GM18868 (cell line): ENCODE results near the gene PSORS1C2.
"Not testable (repeated sequence)": the region's sequence is repeated elsewhere in the genome, so short reads cannot be mapped to it uniquely, and the experiment has no call there.

Experiments
- ATAC-seq: cut with Tn5 transposase; IDR thresholded peaks from one replicate; pipeline ENCODE4 v1.9.1; 2021; ENCODE audit warnings: mild to moderate bottlenecking, moderate library complexity; ENCODE audit not compliant: unreplicated experiment

PSORS1C2 gene

DNA sequence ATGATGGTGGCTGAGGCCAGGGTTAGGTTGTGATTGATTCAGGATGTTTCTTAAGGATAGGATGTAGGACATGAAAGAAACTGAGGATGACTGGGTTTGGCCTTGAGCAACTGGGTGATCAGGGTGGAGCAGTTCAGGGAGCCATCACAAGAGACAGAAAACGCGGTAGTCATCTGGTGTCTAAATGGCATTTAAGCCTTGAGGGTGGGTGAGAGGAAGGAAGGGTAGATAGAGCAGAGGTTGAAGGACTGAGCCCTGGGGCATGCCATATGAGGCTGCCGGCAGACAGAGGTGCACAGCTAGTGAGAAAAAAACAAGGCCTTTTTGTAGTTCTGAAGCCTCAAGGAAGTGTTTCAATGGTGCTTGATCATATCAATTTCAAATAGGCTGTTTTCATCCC is 29.7 kb upstream of the PSORS1C2 start:
- ATAC-seq, result no peak

DNA sequence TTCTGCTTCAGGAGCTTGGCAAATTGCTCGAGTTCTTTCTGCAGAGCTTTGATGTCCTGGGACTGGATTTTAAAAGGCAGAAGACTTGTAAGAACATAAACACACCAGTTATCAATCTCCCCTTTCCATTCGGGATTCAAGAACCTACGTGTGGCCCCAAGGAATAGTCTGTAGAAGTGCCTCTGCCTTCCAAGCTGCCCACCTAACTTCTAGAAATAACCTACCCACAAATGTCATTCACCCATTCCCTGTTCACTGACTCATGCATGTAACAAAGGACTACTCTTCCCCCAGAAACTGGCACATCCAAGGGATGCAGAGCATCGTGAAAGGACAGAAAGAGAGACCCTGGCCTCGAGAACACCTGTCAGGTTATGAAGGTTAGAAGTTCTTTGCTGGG is 27.1 kb upstream of the PSORS1C2 start:
- ATAC-seq, result no peak

DNA sequence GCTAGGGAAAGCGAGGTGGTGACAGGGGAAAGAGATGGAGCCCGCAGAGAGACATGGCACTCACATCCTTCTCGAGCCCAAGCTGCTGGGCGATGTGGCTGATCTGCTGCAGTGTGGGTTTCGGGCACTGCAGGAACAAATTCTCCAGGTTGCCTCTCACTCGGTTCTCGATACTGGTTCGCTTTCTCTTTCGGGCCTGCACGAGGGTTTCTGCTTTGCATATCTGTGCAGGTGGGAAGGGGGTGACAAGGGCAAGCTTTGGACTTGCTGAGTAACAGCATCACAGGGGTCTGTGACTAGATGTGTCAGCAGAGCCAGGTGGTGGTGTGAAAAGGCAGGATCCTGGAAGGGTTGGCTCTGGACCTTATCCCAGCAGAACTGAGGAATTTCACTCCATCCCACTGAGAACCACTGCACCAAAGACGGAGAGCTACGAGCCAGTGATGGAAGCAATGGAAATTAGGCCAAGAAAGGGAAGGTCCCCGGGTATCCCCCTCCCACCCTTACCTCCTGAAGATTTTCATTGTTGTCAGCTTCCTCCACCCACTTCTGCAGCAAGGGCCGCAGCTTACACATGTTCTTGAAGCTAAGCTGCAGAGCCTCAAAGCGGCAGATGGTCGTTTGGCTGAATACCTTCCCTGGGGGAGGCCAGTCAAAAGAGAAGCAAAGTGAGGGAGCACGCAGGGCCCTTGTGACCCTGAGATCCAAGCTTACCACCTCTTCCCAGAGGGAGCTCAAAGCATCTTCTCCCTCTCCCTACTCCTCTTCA is 26.4 kb upstream of the PSORS1C2 start:
- peak; percentile 79 for ATAC-seq

DNA sequence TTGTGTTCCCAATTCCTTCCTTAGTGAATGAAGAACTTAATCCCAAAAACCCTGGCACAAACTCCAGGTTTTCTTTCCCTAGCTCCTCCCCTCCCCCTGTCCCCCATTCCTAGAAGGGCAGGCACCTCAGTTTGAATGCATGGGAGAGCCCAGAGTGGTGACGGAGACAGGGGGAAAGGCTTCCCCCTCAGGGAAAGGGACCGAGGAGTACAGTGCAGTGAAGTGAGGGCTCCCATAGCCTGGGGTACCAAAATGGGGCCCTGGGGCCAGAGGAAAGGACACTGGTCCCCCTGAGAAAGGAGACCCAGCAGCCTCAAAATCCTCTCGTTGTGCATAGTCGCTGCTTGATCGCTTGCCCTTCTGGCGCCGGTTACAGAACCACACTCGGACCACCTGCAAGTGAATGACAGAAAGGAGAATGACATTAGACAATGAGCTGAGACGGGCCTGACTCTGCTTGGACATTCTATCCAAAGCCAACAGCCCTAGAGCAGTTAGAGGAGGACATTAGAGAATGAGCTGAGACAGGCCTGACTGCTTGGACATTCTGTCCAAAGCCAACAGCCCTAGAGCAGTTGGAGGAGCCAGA is 25.7 kb upstream of the PSORS1C2 start:
- not testable (repeated sequence) for ATAC-seq

DNA sequence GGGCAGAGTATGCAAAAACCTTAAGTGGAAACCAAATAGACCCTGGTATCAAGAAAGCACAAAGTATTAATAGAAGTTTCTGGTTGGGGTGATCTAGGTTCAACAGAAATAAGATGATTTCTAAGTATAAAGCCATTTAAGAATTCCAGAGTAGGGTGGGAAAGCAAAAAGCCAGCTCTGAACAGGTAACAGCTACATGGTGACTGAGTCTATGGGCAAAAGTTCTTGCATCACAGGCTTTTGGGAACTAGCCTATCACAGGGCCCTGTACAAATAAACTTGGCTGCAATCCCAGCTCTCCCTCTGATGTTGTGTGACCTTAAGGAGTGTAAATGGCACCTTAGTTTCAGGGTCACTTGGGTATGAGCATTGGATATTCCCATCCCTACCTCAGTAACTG is 25.1 kb upstream of the PSORS1C2 start:
- no peak for ATAC-seq

DNA sequence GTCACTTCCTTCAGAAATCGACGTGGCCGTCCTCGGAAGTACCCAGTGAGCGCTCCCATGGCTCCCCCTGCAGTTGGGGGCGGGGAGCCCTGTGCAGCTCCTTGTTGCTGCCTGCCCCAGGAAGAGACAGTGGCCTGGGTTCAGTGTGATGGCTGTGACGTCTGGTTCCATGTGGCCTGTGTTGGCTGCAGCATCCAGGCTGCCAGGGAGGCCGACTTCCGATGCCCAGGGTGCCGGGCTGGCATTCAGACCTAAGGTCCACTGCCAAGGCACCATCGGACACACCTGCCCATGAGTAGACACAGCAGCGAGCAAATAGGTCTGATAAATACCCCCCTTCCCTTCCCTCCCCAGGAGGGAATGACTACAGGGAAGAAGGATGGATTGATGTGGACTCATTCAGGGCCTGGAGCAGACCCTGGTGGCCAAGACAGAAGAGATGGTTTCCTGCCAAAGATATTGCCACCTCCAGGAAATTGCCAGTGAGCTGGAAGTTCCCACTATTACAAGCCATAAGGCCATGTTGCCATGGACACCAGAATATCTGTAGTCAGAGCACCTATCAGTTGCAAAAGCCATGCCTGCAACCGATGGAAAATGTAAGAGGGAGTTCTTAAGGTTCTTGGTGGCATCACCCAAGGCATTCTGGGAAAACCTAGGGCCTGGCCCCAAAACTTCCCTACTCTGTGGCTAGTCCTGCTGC is 23.7 kb upstream of the PSORS1C2 start:
- ATAC-seq, result no peak

DNA sequence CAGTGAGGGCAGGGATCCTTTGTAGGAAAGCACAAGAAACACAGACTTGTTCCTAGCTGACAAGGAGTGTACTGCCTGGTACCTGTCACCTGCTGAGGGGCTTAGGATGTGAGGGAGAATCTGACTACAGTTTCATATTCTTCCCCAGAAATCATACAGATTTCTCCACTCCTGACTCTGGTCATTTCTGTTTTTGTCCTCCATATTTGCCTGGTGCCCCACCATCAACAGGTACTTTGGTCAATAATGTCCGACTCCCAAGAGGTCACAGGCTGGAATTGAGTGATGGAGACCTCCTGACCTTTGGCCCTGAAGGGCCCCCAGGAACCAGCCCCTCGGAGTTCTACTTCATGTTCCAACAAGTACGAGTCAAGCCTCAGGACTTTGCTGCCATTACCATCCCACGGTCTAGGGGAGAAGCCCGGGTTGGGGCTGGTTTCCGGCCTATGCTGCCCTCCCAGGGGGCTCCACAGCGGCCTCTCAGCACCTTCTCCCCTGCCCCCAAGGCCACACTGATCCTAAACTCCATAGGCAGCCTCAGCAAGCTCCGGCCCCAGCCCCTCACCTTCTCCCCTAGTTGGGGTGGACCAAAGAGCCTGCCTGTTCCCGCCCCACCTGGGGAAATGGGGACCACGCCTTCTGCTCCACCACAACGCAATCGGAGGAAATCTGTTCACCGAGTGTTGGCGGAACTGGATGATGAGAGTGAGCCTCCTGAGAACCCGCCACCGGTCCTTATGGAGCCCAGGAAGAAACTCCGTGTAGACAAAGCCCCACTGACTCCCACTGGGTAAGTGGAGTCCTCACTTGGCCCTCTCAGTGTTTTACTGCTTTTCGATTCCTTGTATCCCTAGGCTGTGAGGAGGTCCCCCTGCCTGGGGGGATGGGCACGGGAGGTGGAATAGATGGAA is 22.6 kb upstream of the PSORS1C2 start:
- no peak for ATAC-seq

DNA sequence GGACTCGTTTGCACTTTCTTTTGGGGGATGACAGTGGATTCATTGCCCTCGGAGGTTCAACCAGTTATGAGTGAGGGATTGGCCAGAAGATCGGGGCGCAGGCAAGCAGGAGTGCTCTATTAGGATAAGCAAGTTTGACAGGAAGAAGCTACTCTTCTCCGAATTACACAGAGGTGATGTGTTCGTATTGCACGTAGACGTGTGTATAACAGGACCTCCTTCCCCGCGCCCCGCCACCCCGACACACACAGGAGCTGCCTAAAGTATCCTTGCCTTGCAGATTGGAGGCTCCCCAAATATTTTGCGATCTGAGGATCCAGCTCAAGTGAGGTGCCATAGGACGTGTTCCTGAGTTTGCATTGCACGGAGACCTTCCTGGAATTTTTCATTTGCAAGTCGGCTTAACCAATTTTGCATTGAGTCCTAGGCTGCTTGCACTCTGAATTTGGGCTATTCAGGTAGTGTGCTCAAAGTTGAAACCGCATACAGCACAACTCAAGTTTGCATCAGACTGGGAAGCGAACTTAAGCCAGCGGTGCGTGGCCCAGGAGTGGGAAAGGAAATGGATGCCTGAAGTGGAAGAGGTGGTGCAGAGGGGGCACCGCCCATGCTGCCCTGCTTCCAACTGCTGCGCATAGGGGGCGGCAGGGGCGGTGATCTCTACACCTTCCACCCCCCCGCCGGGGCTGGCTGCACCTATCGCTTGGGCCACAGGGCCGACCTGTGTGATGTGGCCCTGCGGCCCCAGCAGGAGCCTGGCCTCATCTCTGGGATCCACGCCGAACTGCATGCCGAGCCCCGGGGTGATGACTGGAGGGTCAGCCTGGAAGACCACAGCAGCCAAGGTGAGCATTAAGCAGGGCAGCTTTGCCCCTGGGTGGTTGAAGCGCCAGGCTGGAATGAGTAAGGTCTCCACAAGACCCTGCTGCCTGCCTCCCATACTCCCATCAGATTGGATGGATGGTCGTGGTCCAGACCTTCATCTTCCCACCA is 20.3 kb upstream of the PSORS1C2 start:
- no peak for ATAC-seq

DNA sequence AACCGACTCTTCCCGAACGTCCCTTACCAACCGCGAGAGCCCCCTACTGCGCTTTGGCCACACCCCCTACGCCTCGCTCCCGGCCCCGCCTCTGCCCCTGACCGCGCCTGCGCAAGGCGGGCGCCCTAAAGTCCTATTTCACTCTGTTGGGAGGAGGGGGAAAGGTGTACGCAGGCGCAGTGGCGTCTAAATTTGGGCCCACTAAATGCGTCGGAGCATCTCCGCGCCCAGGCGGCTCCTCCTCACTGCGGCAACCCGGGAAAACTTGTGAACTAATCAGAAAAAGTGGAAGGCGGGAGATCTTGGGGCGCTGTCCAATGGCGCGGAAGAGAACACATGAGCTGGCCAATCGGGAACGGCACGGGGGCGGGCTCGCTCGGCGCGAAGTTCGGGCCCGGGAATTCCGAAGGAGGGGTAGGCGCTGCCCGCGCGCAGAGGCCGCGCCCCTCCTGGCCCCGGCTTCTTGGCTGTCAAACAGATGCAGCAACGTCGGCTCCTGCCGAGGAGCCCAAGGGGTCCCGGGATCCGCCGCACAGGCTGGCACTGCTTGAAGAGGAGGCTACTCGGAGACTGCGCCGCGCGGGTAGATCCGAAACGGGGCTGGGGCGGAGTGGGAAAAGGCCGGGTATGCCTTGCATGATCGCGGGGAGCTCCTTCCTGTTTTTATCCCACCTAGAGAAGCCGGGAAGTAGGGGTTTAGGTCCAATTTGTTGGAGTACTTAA is 19.4 kb upstream of the PSORS1C2 start, which contains the start of gene TCF19:
TSS of gene TCF19 (plus strand) at position 450 of the 723 bp plus-strand sequence. CDS start 881 bp downstream, outside the sequence.
- ATAC-seq, result peak; percentile 85

DNA sequence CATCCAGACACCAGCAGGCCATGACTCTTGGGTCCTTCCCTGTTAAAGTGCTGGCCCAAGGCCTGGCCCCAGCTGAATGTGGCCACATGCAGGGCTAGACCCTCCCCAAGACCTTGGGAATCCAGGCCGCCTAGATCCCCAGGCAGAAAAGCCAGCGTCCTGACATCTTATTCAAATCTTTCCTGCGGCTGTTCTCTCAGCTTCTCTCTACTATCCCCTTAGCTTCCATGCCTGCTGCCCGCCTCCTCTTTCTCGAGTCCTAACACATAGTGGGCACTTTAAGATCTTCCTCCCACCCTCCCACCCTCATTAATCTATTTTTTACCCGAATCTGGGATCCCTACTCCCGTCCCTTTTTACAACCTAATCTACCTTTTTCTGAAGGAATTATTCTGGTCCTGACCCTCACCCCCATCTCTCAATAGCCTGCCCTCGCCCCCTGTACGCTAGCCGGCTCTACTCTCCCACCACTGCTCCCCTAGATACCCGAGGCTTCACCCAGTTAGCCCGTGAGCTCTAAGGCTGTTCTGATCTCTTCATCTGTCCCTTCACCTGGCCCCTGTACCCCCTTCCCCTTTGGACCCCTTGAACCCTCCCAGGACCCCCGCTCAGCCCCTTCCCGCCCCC is 18.8 kb upstream of the PSORS1C2 start, which contains the start of gene CCHCR1:
TSS of gene CCHCR1 (minus strand) at position 290 of the 627 bp plus-strand sequence. CDS start at position 88, 202 bp downstream.
- ATAC-seq, result no peak

DNA sequence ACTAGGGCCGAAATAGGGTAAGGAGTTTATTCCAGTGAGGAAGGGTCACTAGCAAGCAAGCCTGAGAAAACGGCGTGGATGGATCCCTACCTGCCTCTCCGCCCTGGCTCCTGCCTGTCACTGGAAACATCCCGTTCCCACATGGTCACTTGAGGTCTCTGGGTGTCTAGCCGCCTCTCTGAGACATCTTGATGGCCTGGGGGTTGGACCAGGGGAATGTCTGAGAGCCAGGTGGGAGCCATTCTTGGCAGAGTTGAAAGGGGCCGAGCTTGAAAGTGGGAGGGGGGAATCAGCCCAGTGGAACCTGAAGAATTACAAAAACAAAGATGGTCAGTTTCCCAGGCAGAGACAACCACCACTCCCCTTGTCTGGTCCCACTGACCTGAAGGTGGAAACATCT is 17.8 kb upstream of the PSORS1C2 start:
- no peak for ATAC-seq

DNA sequence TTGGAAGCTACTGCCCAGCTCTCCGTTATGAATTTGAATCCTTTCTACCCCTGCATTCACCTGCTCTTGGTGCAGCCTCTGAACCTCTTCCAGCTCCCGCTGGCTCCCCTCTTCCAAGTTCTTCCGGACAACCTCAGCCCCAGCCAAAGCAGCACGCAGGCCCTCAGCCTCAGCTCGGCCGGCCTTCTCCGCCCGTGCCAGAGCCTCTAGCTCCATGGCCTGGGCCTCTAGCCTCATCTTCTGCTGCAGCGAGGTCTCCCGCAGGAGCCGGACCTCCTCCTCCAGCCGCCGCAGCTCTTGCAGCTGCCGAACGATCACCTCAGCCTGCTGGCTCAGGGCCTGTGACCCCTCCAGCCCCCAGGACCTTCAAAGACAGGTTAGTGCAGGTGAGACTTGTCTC is 15.6 kb upstream of the PSORS1C2 start:
- no peak for ATAC-seq

DNA sequence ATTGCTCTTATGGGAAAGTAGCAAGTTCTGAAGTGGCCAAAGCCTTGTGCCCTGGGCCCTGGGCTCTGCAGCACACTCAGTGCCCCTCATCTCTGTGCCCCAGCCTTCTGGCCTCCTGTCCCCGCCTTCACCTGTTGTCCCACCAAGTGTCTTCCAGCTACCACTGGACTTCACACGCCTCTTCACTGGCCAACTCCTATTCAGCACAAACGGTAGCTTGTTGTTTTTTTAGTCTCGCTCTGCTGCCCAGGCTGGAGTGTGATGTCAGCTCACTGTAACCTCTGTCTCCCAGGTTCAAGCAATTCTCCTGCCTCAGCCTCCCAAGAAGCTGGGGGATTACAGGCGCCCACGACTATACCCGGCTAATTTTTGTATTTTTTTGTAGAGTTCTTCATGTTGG is 13.9 kb upstream of the PSORS1C2 start:
- no peak for ATAC-seq

DNA sequence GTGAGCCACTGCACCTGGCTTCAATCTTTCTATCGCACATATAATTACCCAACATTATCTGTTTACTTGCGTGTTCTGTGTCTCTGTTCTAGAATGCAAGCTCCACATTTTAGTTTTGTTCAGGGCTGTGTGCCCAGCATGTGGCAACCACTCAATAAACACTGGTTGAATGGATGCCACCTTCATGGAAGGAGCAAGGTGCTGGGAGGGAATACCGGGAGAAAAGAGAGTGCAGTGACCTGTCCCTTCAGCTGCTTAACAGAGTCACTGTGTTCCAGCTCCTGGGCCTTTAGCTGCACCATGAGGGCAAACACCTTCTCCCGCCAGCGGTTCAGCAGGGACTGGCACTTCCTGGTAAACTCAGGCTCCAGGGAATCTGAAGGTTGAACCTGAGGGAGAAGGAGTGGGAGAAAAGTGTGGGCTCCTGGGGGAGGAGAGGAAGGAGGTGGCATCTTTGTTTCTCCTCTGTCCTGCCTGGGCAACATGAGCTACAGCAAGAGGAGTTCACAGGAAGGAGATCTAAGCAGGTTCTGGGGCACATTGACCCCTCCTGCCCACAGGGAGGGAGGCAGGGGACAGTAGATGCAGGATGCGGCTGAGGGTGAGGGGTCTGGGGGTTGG is 11.1 kb upstream of the PSORS1C2 start:
- ATAC-seq, result no peak

DNA sequence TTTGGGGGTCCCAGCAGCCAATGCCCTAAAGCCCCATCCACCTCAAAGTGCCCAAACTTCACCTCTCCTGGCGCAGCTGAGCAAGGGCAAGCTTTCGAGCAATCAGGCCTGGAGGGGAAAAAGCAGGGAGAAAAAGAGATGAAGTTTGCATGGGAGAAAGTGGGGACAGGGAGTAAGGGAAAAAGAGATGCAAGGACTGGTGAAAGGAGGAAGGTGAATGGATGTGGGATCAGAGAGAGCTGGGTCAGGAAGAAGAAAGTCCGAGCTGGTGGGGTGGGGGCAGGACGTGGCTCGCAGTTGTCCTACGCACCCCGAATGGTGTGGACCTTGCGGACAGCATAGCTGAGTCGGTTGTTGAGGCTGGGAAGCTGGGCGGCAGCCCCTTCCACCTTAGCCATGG is 6.5 kb upstream of the PSORS1C2 start:
- ATAC-seq, result no peak

DNA sequence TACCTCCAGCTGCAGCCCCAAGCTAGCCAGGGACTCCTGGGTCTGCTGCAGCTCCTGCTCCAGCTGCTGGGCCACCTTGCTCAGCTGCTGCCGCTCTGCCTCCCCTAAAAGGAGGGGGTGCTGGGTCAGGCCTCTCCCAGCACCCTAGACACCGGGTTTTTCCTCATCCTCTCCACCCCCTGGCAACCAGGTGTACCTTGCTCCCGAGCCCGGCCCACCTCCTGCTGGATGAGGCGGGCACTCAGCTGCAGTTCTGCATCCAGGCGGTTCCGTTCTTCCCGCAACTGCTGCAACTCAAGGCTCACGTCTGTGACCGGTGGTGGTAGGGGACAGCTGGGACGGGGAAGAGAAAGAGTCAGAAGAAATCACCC is 6.1 kb upstream of the PSORS1C2 start:
- ATAC-seq, result no peak

DNA sequence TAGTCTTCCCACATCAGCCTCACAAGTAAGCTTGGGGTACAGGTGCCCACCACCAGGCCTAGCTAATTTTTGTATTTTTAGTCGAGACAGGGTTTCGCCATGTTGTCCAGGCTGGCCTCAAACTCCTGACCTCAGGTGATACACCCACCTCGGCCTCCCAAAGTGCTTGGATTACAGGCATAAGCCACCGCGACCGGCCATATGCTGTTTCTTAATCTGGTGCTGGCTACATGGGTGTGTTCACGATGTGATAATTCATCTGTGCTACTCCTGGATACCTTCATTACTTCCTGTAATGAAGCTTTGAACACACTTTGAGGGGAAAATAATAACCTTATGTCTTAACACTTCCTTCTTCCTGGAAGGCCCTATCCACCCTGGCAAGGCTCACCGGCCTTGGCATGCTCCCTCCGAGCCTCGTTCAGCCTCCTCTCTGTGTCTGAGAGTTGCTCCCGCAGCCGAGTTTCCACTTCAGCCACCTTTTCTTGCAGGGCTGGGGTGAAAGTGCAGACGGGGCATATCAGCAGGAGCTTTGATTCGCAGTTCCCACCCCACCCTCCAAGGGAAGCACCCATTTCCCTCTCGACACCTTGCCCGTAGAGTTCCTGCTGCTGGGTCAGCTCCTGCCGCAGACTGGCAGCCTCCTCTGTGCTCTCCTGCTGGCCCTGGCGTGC is 5.6 kb upstream of the PSORS1C2 start:
- ATAC-seq, result no peak

DNA sequence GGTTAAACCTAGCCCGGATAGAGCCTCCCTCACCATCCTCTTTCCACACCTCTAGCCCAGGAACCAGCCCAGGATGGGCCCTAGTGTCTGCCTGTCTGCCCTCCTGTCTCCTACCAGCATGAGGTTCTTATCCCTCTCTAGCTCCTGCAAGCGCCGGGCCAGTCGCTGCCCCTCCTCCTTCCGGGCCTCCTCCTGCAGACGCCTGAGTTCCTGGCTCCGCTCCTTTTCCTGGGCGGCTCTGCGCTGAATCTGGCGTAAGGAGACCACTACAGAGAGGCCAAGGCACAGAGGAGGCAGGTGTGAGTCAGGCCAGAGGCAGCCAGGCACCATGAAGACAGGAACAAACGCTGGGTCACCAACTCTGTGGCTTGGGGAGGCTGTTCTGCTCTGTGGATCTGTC is 4.3 kb upstream of the PSORS1C2 start:
- no peak for ATAC-seq
